K562 (cell line): ENCODE measurements around the gene MACROD2. TPM values are rescaled to one million over a fixed set of nuclear protein-coding genes. Genes with fewer than 3 reads are reported as not detected.

Source experiments
- ATAC-seq: fragments of 200-7000 bp; cut with Tn5 transposase; 3 replicates; pipeline ENCODE4 v1.9.1; 2020; ENCODE audit warnings: moderate library complexity
- BruUV-seq: library from RNA; stranded (reverse); fragments of 400-500 nt; replicated peaks from 2 replicates; lab custom pipeline; 2021; lab: Mats Ljungman, UMichigan
- CTCF ChIA-PET: fragments of 300-600 bp; formaldehyde crosslinking; extraction: SDS; loops from one replicate; lab custom pipeline; 2021; ENCODE audit warnings: low intra/inter-chr PET ratio; lab: Yijun Ruan, JAX
- POLR2A ChIA-PET: fragments of 300-600, 350-650 bp; sonication (Branson Sonifier 250); formaldehyde crosslinking; extraction: SDS; loops from one replicate; lab custom pipeline; 2021; ENCODE audit warnings: antibody characterized with exemption, inconsistent platforms; lab: Yijun Ruan, JAX
- DNase-seq, 4 experiments: peaks; one replicate each; pipeline versions ENCODE4 v3.0.0 to v3.0.0-alpha.2; 2011 to 2018; ENCODE audit warnings: low spot score in 3 of 4, mixed read lengths in 3 of 4; ENCODE audit errors: extremely low read depth in 1 of 4
- FAIRE-seq: peaks from 2 replicates; lab custom pipeline; 2011; peaks lifted over from hg19 to GRCh38; lab: Jason Lieb, UNC
- H2AFZ ChIP-seq: 2 replicates; pipeline ENCODE4 v1.6.0; 2011; ENCODE audit warnings: low read depth, low read length, control low read depth, inconsistent platforms
- H3K27ac ChIP-seq: fragments of 200-600 bp; 3 replicates; pipeline ENCODE4 v1.8.0; 2011; ENCODE audit warnings: low read depth, mild to moderate bottlenecking, control low read depth, inconsistent platforms, low read length, moderate library complexity, mixed read lengths; ENCODE audit errors: extremely low read depth
- H3K27me3 ChIP-seq, 2 experiments: fragments of 300-600 bp in 1 of 2; 2 replicates in 1 of 2; 3 replicates in 1 of 2; pipeline versions ENCODE4 v1.6.0 to v1.8.0; 2011; ENCODE audit warnings: inconsistent platforms in 2 of 2, low read length in 2 of 2, mild to moderate bottlenecking in 1 of 2, mixed read lengths in 1 of 2, moderate library complexity in 1 of 2; ENCODE audit not compliant: control insufficient read depth in 2 of 2, insufficient read depth in 2 of 2
- H3K36me3 ChIP-seq: fragments of 300-600 bp; 3 replicates; pipeline ENCODE4 v1.8.0; 2011; ENCODE audit warnings: mild to moderate bottlenecking, low read length, inconsistent platforms; ENCODE audit not compliant: control insufficient read depth, insufficient read depth
- H3K4me1 ChIP-seq, 2 experiments: fragments of 200-600 bp in 1 of 2; replicated peaks in 1 of 2; 2 replicates in 1 of 2; 3 replicates in 1 of 2; pipeline versions ENCODE4 v1.5.1 to v1.8.0; 2011; ENCODE audit warnings: inconsistent platforms in 2 of 2, low read length in 2 of 2, mild to moderate bottlenecking in 1 of 2, mixed read lengths in 1 of 2, moderate library complexity in 1 of 2; ENCODE audit not compliant: control insufficient read depth in 2 of 2, insufficient read depth in 2 of 2
- H3K4me2 ChIP-seq: 2 replicates; pipeline ENCODE4 v1.6.1; 2011; ENCODE audit warnings: low read length, control low read depth, inconsistent platforms, mixed read lengths; ENCODE audit not compliant: insufficient read depth
- H3K4me3 ChIP-seq: fragments of 200-600 bp; sonication (generic), shearing (Covaris generic); 2 replicates; pipeline ENCODE4 v1.5.1; 2016; ENCODE audit warnings: control low read depth, inconsistent platforms
- H3K79me2 ChIP-seq: fragments of 200-600 bp; 3 replicates; pipeline ENCODE4 v1.8.0; 2011; ENCODE audit warnings: low read length, inconsistent platforms; ENCODE audit not compliant: control insufficient read depth, insufficient read depth
- H3K9ac ChIP-seq, 2 experiments: 2 replicates each; pipeline versions ENCODE4 v1.6.0 to v1.6.1; 2011; ENCODE audit warnings: low read depth in 2 of 2, low read length in 2 of 2, control low read depth in 1 of 2, inconsistent platforms in 1 of 2, mild to moderate bottlenecking in 1 of 2, mixed read lengths in 1 of 2; ENCODE audit not compliant: insufficient read depth in 1 of 2
- H3K9me1 ChIP-seq: one replicate; pipeline ENCODE4 v1.6.0; 2011; ENCODE audit warnings: inconsistent platforms, mild to moderate bottlenecking, low read length, moderate library complexity; ENCODE audit not compliant: control insufficient read depth, insufficient read depth
- H3K9me3 ChIP-seq: replicated peaks from 2 replicates; pipeline ENCODE4 v1.5.1; 2011; ENCODE audit warnings: low read depth, low read length, inconsistent platforms; ENCODE audit not compliant: control insufficient read depth, insufficient read depth
- H4K20me1 ChIP-seq: replicated peaks from 2 replicates; pipeline ENCODE4 v1.6.1; 2011; ENCODE audit warnings: low read length, inconsistent platforms, mixed read lengths; ENCODE audit not compliant: control insufficient read depth, insufficient read depth
- ARNT ChIP-seq, 2 experiments: fragments of 450-650 bp; IDR thresholded peaks; 2 replicates each; pipeline ENCODE4 v1.6.1; 2016; ENCODE audit warnings: mild to moderate bottlenecking in 1 of 2
- BACH1 ChIP-seq: fragments of 200-800 bp; sonication (Bioruptor generic); IDR thresholded peaks from 2 replicates; pipeline ENCODE4 v1.6.1; 2016; ENCODE audit warnings: missing genetic modification characterization, missing compliant biosample characterization
- CREB3L1 ChIP-seq: fragments of 450-650 bp; IDR thresholded peaks from 2 replicates; pipeline ENCODE4 v1.6.1; 2014; ENCODE audit warnings: low read depth, mild to moderate bottlenecking, moderate library complexity, borderline replicate concordance
- CTCF ChIP-seq, 3 experiments: IDR thresholded peaks in 2 of 3; conservative IDR thresholded peaks in 1 of 3; 2 replicates each; pipeline ENCODE4 v1.5.1; 2011 to 2012; ENCODE audit warnings: low read length in 3 of 3, mild to moderate bottlenecking in 3 of 3, control low read depth in 2 of 3, improper control_type of control experiment in 1 of 3, inconsistent platforms in 1 of 3, low read depth in 1 of 3, mixed read lengths in 1 of 3, moderate library complexity in 1 of 3; ENCODE audit not compliant: insufficient read depth in 2 of 3
- DACH1 ChIP-seq: fragments of 450-650 bp; IDR thresholded peaks from 2 replicates; pipeline ENCODE4 v1.6.1; 2018; ENCODE audit not compliant: partially characterized antibody
- ESRRA ChIP-seq: fragments of 450-650 bp; IDR thresholded peaks from 2 replicates; pipeline ENCODE4 v1.6.1; 2014; ENCODE audit warnings: low read depth, mild to moderate bottlenecking, moderate library complexity, borderline replicate concordance
- EWSR1 ChIP-seq: fragments of 450-650 bp; IDR thresholded peaks from 2 replicates; pipeline ENCODE4 v1.6.1; 2018; ENCODE audit warnings: borderline replicate concordance, mild to moderate bottlenecking, low read depth, moderate library complexity; ENCODE audit not compliant: partially characterized antibody
- FUS ChIP-seq: fragments of 200-400 bp; formaldehyde crosslinking; optimal IDR thresholded peaks from 2 replicates; pipeline ENCODE3; 2017; ENCODE audit warnings: low read depth, low read length
- NEUROD1 ChIP-seq: fragments of 150-350 bp; IDR thresholded peaks from 2 replicates; pipeline ENCODE4 v1.6.1; 2014; ENCODE audit warnings: borderline replicate concordance, low read length, low read depth; ENCODE audit not compliant: partially characterized antibody
- NRF1 ChIP-seq, 2 experiments: fragments of 450-650 bp; IDR thresholded peaks in 1 of 2; conservative IDR thresholded peaks in 1 of 2; 2 replicates each; pipeline ENCODE4 v1.6.1; 2014; ENCODE audit warnings: mild to moderate bottlenecking in 2 of 2
- PYGO2 ChIP-seq: fragments of 450-650 bp; IDR thresholded peaks from 2 replicates; pipeline ENCODE4 v1.6.1; 2016; ENCODE audit warnings: mild to moderate bottlenecking, missing genetic modification characterization, moderate library complexity, missing compliant biosample characterization
- SP1 ChIP-seq: sonication (generic); formaldehyde crosslinking; IDR thresholded peaks from 2 replicates; pipeline ENCODE4 v1.8.1; 2022; ENCODE audit warnings: mild to moderate bottlenecking, missing genetic modification reagents
- SREBF1 ChIP-seq: fragments of 150-350 bp; IDR thresholded peaks from 2 replicates; pipeline ENCODE4 v1.6.1; 2014; ENCODE audit warnings: antibody characterized with exemption, low read depth, low read length, borderline replicate concordance
- TCFL5 ChIP-seq: fragments of 250-450 bp; sonication (Bioruptor Pico); conservative IDR thresholded peaks from 2 replicates; pipeline ENCODE4 v1.6.1; 2021; ENCODE audit warnings: mild to moderate bottlenecking, moderate library complexity, matching md5 sums
- TSC22D4 ChIP-seq: fragments of 450-650 bp; IDR thresholded peaks from 2 replicates; pipeline ENCODE4 v1.6.1; 2016; ENCODE audit warnings: missing genetic modification characterization, missing biosample characterization, control low read depth
- ZBTB8A ChIP-seq: fragments of 450-650 bp; IDR thresholded peaks from 2 replicates; pipeline ENCODE4 v1.6.1; 2018; ENCODE audit warnings: mild to moderate bottlenecking, moderate library complexity; ENCODE audit not compliant: partially characterized antibody
- ZNF347 ChIP-seq: fragments of 450-650 bp; formaldehyde crosslinking; IDR thresholded peaks from 2 replicates; pipeline ENCODE4 v1.4.0; 2020; ENCODE audit warnings: low read depth, mild to moderate bottlenecking, moderate library complexity
- ZNF395 ChIP-seq: fragments of 200-800 bp; sonication (Bioruptor generic); IDR thresholded peaks from 2 replicates; pipeline ENCODE4 v1.6.1; 2017; ENCODE audit warnings: missing genetic modification characterization, missing compliant biosample characterization
- ZNF584 ChIP-seq: fragments of 200-800 bp; sonication (Bioruptor generic); IDR thresholded peaks from 2 replicates; pipeline ENCODE4 v1.6.1; 2016; ENCODE audit warnings: low read depth, mild to moderate bottlenecking, missing genetic modification characterization, missing compliant biosample characterization
- WGBS: fragments of 100-300 bp; shearing (Covaris generic); methylation state at CpG from one replicate; pipeline ENCODE4 v1.1.6; 2016; ENCODE audit warnings: low coverage, mixed read lengths; ENCODE audit not compliant: insufficient coverage; ENCODE audit errors: missing lambda C conversion rate; 5-methylcytosine and 5-hydroxymethylcytosine counted together
- in situ Hi-C: fragments of 300-500 bp; cut with MboI; formaldehyde crosslinking; loops from 4 replicates; pipeline ENCODE4 v1.15.0; 2018; ENCODE audit warnings: inconsistent platforms, mixed read lengths
- intact Hi-C: fragments of 100-400 bp; cut with micrococcal nuclease; formaldehyde crosslinking; loops from 2 replicates; pipeline ENCODE4 v1.14.2; 2022
- polyA plus RNA-seq, 8 experiments: library from polyadenylated mRNA; depleted of rRNA in 4 of 8; stranded (reverse) in 5 of 8; unstranded in 3 of 8; fragments of >200 nt; fragmentation: Nextera tagmentation in 2 of 8; fragmentation: Illumina TruSeq in 1 of 8; extraction: Ambion mirVana in 2 of 8; extraction: Trizol in 1 of 8; gene quantifications; 2 replicates each; pipeline versions ENCODE4 v1.2.1 to v1.2.3, GENCODE V29; 2011 to 2014; ENCODE audit warnings: inconsistent platforms in 1 of 8, missing spikeins in 1 of 8
- total RNA-seq, 7 experiments: library from RNA; depleted of rRNA in 6 of 7; stranded (reverse); fragments of >200 nt in 6 of 7; fragmentation: Illumina TruSeq in 2 of 7; extraction: Trizol in 2 of 7; gene quantifications; 2 replicates each; pipeline versions ENCODE4 v1.2.1 to v1.2.3, GENCODE V29; 2011 to 2021; ENCODE audit warnings: low replicate concordance in 1 of 7

Gene MACROD2
- total and polyA plus RNA-seq, 9 of the 15 experiments (the other 6 are each of a cell fraction or from before 2014, with no cell fraction given): not detected

GRCh38 chr20:15692570-15692969 lies 1697.3 kb downstream of the MACROD2 start:
- H3K27me3 ChIP-seq: no peaks in the 10 kb centered on the region
- intact Hi-C loops (no loop called here), in situ Hi-C loops (no loop called here)
- CTCF ChIA-PET: no interaction called here
- no peaks in the 10 kb centered on the region for H4K20me1 ChIP-seq
- ATAC-seq (no peak), DNase-seq (no peak), FAIRE-seq (no peak)
- H3K79me2 ChIP-seq: no peaks in the 10 kb centered on the region
- H3K36me3 ChIP-seq: no peaks in the 10 kb centered on the region
- H2AFZ ChIP-seq: no peak overlapping the region
- no peak overlapping the region for H3K4me2 ChIP-seq
- POLR2A ChIA-PET: no interaction called here
- no peak overlapping the region for H3K9ac ChIP-seq
- no peak overlapping the region for H3K27ac ChIP-seq
- no peaks in the 10 kb centered on the region for H3K9me1 ChIP-seq
- BruUV-seq: no TSS peak
- H3K4me3 ChIP-seq: no peak overlapping the region
- no peaks in the 10 kb centered on the region for H3K9me3 ChIP-seq
- no peaks in the 10 kb centered on the region for H3K4me1 ChIP-seq
- 0% methylated on average over 1 of the region's 1 CpG for WGBS
- TF ChIP-seq CREB3L1: no peak
- TF ChIP-seq CTCF (IDR thresholded peaks at IDR 0.05 in 2 of 3, conservative IDR thresholded peaks at IDR 0.05 in 1 of 3; ENCODE audit: insufficient read depth in 2 of 3, low read depth in 1 of 3, low read length in 3 of 3): no peak
- TF ChIP-seq ZNF347 (CRISPR knock-in tag): no peak
- TF ChIP-seq FUS: no peak
- TF ChIP-seq ZBTB8A: no peak
- TF ChIP-seq SP1 (CRISPR knock-in tag): no peak
- TF ChIP-seq SREBF1: no peak
- TF ChIP-seq BACH1: no peak
- no peak for TF ChIP-seq EWSR1
- TF ChIP-seq NRF1 (conservative IDR thresholded peaks at IDR 0.05 in 1 of 2, IDR thresholded peaks at IDR 0.05 in 1 of 2): no peak
- TF ChIP-seq NEUROD1: no peak
- no peak for TF ChIP-seq ZNF395 (CRISPR knock-in tag)
- no peak for TF ChIP-seq PYGO2
- no peak for TF ChIP-seq DACH1
- TF ChIP-seq TCFL5 (CRISPR knock-in tag): no peak
- no peak for TF ChIP-seq TSC22D4 (tag)
- no peak for TF ChIP-seq ARNT (IDR thresholded peaks at IDR 0.05)
- TF ChIP-seq ESRRA: no peak
- no peak for TF ChIP-seq ZNF584
